Measurements from ENCODE around the gene FRAT1. TPM values are rescaled to one million over a fixed set of nuclear protein-coding genes. Genes with fewer than 3 reads are reported as not detected.

Gene FRAT1
- total and polyA plus RNA-seq, 2 of the 8 experiments (the other 6 are each of a cell fraction or from before 2014, with no cell fraction given) = 1.9 to 5.2 TPM

- no peak for TF ChIP-seq RAD21 (IDR thresholded peaks at IDR 0.05 in 1 of 2, conservative IDR thresholded peaks at IDR 0.05 in 1 of 2; ENCODE audit: low read depth in 2 of 2, low read length in 2 of 2)
- TF ChIP-seq, protein P1, sequence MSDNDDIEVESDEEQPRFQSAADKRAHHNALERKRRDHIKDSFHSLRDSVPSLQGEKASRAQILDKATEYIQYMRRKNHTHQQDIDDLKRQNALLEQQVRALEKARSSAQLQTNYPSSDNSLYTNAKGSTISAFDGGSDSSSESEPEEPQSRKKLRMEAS (IDR thresholded peaks at IDR 0.05) = no peak
- no peak for TF ChIP-seq EP300 (IDR thresholded peaks at IDR 0.05; ENCODE audit: borderline replicate concordance in 1 of 2, low read depth in 2 of 2, low read length in 2 of 2)
These were observed 37.3 kb downstream of the FRAT1 start (continued) for GRCh38 chr10:97356318-97356914.

Data from H1 (cell line).